A549 treated with DMSO at 1 μM for 4 hours (cell line): ENCODE results near the gene SLC7A4. TPM values are rescaled to one million over a fixed set of nuclear protein-coding genes. Genes with fewer than 3 reads are reported as not detected.

Experiments
- total RNA-seq: library from RNA; stranded (reverse); fragments of 200-300 nt; extraction: Qiagen RNA extraction; gene quantifications from 5 replicates; pipeline ENCODE4 v1.2.3, GENCODE V29; 2022; ENCODE audit warnings: low read depth

Gene SLC7A4
- total RNA-seq = not detected in 5 replicates

GRCh38 chr22:21032037-21032867, at the start of gene SLC7A4:
Gene SLC7A4, minus strand, starts transcription at chr22:21032561. Its CDS starts 749 bp downstream, at chr22:21031812.

GRCh38 chr22:21045585-21046294, 13.4 kb upstream of the SLC7A4 start, which contains the start of gene LRRC74B:
Gene LRRC74B, plus strand, starts transcription at chr22:21045946. Its CDS starts 41 bp downstream, at chr22:21045987.

GRCh38 chr22:21014726-21015465, 17.5 kb downstream of the SLC7A4 start, which contains the start of gene P2RX6:
Gene P2RX6, plus strand, starts transcription at chr22:21015165. Its CDS starts 10 bp downstream, at chr22:21015175.

GRCh38 chr22:21001601-21002325, 30.6 kb downstream of the SLC7A4 start, which contains the start of gene THAP7:
Gene THAP7, minus strand, starts transcription at chr22:21002118. Its CDS starts 207 bp downstream, at chr22:21001911.

GRCh38 chr22:20981787-20982562, 50.4 kb downstream of the SLC7A4 start, which contains the start of gene LZTR1:
Gene LZTR1, plus strand, starts transcription at chr22:20982297. Its CDS starts 75 bp downstream, at chr22:20982372.

Other genes with a start within 250 kb of the SLC7A4 start
- gene PI4KA, start 173.8 kb downstream of the SLC7A4 start, total RNA-seq = 20.3 to 23.6 TPM (median 22.0 TPM) in 5 replicates
- gene SNAP29, start 173.6 kb downstream of the SLC7A4 start, total RNA-seq = 14.2 to 20.6 TPM (median 18.7 TPM) in 5 replicates
- gene CRKL, start 115.2 kb downstream of the SLC7A4 start, total RNA-seq = 24.6 to 26.6 TPM (median 25.4 TPM) in 5 replicates
- 2.4 to 4.2 TPM (median 3.4 TPM) in 5 replicates for gene AIFM3, start 65.3 kb downstream of the SLC7A4 start, total RNA-seq
- 11.3 to 20.2 TPM (median 18.6 TPM) in 5 replicates for gene LZTR1, start 50.3 kb downstream of the SLC7A4 start, total RNA-seq
- gene THAP7, start 30.4 kb downstream of the SLC7A4 start, total RNA-seq = 16.9 to 28.1 TPM (median 23.8 TPM) in 5 replicates
- gene P2RX6, start 17.4 kb downstream of the SLC7A4 start, total RNA-seq = 0.56 to 0.94 TPM (median 0.86 TPM) in 5 replicates
- gene LRRC74B, start 13.4 kb upstream of the SLC7A4 start, total RNA-seq = 0.05 to 0.06 TPM in 2 of 5 replicates, not detected in the others